Hypothalamus (tissue), 51 donors: ENCODE results near the gene ZNF414.

Experiments
- DNase-seq, 51 donors: peaks; one replicate each; lab custom pipeline; 2025; lab: John Stamatoyannopoulos, UW

ZNF414 gene

DNA sequence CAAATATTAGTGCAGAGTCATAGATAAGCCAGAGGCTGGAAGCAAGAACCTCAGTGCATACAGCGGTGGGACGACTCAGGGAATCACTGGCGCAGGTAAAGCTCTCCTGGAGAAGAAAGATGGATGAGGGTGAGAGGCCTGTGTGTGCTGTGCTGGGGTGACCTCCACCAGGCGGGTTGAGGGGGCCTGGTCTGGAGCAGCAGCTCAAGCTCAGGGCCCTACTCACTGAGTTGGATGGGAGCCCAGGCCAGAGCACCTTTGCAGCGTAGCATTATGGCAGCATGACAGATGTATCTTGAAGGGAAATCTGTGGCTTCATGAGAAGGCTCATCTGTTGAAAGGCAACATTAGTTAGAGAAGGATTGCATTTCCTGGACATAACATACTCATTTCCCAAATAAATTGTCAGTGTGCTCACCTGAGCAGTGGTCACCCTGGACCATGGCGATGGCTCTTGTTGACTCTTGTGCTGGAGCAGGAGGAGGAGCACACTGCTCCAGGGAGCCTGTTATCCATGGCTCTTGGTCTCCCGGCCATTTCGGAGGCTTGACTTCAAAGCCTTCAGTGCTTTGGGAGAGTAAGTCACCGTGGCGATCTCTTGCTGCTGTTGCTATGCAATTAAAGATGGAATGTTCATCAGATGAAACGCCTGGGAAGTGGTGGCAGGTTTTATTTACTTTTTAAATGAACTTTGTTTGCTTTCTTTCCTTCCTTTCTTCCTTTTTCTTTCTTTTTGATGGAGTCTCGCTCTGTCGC is 44.2 kb downstream of the ZNF414 start:
- DNase-seq, result no peak

GRCh38 chr19:8468761-8469373 is 45.1 kb downstream of the ZNF414 start:
- no peak for DNase-seq

- DNase-seq, result no peak
Measured at GRCh38 chr19:8468124-8468523, 45.8 kb downstream of the ZNF414 start.

GRCh38 chr19:8466018-8466417 is 47.9 kb downstream of the ZNF414 start:
- DNase-seq, result no peak

DNA sequence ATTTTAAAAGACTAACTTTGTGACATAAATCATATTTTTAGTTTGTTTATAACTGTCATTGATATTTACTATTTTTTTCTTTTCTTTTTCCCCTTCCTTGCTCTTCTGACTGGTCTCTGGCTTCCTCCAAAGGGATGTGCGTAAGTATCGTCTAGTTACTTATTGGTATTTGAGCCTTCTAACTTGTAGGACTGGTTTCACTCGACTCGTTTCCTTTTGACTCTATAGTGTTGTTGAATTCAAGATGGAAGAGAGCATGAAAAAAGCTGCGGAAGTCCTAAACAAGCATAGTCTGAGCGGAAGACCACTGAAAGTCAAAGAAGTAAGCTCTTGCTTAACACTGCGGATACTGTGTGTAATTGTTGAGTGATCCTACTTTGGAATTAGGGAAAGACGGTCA is 50.6 kb downstream of the ZNF414 start:
- no peak for DNase-seq

DNA sequence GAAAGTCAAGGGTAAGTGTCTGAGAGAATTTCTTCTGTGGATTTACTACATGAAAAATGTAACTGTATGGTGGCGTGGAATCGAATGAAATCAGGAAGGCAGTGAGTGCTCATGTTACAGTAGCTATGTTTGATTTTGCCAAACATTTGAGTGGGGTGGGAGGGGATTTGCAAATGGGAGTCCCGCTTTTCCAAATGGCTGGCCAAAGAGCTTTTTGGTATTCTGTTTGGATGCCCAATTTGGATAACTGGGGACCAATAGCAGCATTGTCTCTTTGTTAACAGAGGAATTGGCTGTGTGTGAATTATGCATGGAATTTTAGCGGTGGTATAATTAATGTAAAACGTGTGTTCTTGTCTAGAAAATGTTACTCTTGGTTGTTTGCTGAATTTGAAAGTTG is 51.4 kb downstream of the ZNF414 start:
- DNase-seq, result no peak

GRCh38 chr19:8461891-8462290 is 52.1 kb downstream of the ZNF414 start:
- no peak for DNase-seq

DNA sequence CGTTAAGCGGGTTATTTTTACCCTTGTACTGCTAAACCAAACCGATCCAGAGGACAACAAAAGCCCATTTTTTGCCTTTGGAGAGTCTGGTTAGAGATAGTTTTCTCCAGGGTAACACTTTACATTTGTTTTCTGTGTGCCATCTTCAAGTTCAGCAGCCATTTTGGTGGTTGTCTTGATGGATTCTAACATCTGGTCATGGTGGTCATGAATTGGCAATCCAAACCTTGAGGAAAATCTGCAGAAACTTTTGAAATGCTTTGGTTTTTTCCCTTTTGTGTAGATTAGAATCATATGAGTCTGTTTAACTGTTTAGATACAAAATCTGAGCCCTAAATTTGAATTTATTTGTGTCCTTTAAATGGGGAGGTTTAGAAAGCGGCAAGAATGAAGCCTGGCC is 52.6 kb downstream of the ZNF414 start:
- DNase-seq, result no peak

- no peak for DNase-seq
Measured at GRCh38 chr19:8460516-8461298, 53.3 kb downstream of the ZNF414 start.
